ENCODE data around the gene LRFN4.

DNA sequence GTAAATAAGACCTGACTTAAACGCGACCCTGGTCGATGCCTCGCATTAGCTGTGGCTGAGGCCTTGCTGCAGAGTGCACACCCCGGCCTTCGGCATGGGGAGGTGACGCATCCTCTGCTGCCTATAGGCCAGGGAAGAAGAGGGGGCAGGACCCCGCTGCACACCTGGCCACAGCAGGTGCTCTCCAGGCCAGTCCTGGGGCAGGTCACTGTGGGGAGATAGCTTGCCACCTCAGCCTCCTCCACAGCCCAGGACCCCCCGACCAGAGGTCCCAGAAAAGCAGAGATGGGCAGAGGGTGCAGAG lies 12.7 kb downstream of the LRFN4 start:
- no peak for TF ChIP-seq PPARA (CRISPR knock-in tag; IDR thresholded peaks at IDR 0.05; ENCODE audit: borderline replicate concordance)
- TF ChIP-seq ARNTL (CRISPR knock-in tag; IDR thresholded peaks at IDR 0.05; ENCODE audit: borderline replicate concordance, low read depth) = no peak
- no peak for TF ChIP-seq PATZ1 (CRISPR knock-in tag; IDR thresholded peaks at IDR 0.05; ENCODE audit: borderline replicate concordance)
- TF ChIP-seq SNAI2 (CRISPR knock-in tag; IDR thresholded peaks at IDR 0.05) = no peak
- no peak for TF ChIP-seq OSR1 (CRISPR knock-in tag; IDR thresholded peaks at IDR 0.05)
- TF ChIP-seq CSRNP3 (CRISPR knock-in tag; IDR thresholded peaks at IDR 0.05) = no peak
- no peak for TF ChIP-seq RARB (CRISPR knock-in tag; IDR thresholded peaks at IDR 0.05)
- TF ChIP-seq ZFP30 (CRISPR knock-in tag; IDR thresholded peaks at IDR 0.05) = no peak

All from SK-N-SH treated with all-trans-retinoic acid at 6 μM for 48 hours (cell line).